GM19193 (cell line): Measurements from ENCODE around the gene ATG7.

Experiments used
- POLR2A ChIP-seq: IDR thresholded peaks from 4 replicates; pipeline ENCODE4 v1.6.1; 2011; ENCODE audit not compliant: insufficient read depth, insufficient read length; ENCODE audit errors: extremely low read depth

Gene ATG7

GRCh38 chr3:11245827-11246662 is 26.2 kb upstream of the ATG7 start:
- no peak for TF ChIP-seq POLR2A

- no peak for TF ChIP-seq POLR2A
Measured at GRCh38 chr3:11246663-11246970, 25.6 kb upstream of the ATG7 start.

GRCh38 chr3:11247362-11247761 is 24.8 kb upstream of the ATG7 start:
- no peak for TF ChIP-seq POLR2A

- no peak for TF ChIP-seq POLR2A
Measured at GRCh38 chr3:11248596-11248995, 23.6 kb upstream of the ATG7 start.

- no peak for TF ChIP-seq POLR2A
Measured at GRCh38 chr3:11250902-11251806, 21.0 kb upstream of the ATG7 start.

GRCh38 chr3:11251807-11252176 is 20.4 kb upstream of the ATG7 start:
- TF ChIP-seq POLR2A, result no peak

- TF ChIP-seq POLR2A, result no peak
Measured at GRCh38 chr3:11254876-11255275, 17.3 kb upstream of the ATG7 start.

- no peak for TF ChIP-seq POLR2A
Measured at GRCh38 chr3:11258958-11259357, 13.2 kb upstream of the ATG7 start.

GRCh38 chr3:11260460-11260859 is 11.7 kb upstream of the ATG7 start:
- no peak for TF ChIP-seq POLR2A

GRCh38 chr3:11269007-11269406 is 3.2 kb upstream of the ATG7 start:
- TF ChIP-seq POLR2A, result no peak

- TF ChIP-seq POLR2A, result no peak
Measured at GRCh38 chr3:11272906-11273574, 843 bp downstream of the ATG7 start.

GRCh38 chr3:11273891-11274291 is 1.7 kb downstream of the ATG7 start:
- TF ChIP-seq POLR2A, result no peak

GRCh38 chr3:11274566-11275142 is 2.5 kb downstream of the ATG7 start:
- no peak for TF ChIP-seq POLR2A

- TF ChIP-seq POLR2A, result no peak
Measured at GRCh38 chr3:11275926-11276325, 3.7 kb downstream of the ATG7 start.

GRCh38 chr3:11276901-11277300 is 4.7 kb downstream of the ATG7 start:
- no peak for TF ChIP-seq POLR2A
